Measurements from ENCODE around the gene ZFYVE27.

- TF ChIP-seq POLR2A (IDR thresholded peaks at IDR 0.05) (no peak), CTCF (IDR thresholded peaks at IDR 0.05) (no peak)
Measured at GRCh38 chr10:97762816-97763215, 25.9 kb downstream of the ZFYVE27 start.

All from adrenal gland (tissue), 5 donors.